ENCODE results near the gene MIDN.

MIDN gene

DNA sequence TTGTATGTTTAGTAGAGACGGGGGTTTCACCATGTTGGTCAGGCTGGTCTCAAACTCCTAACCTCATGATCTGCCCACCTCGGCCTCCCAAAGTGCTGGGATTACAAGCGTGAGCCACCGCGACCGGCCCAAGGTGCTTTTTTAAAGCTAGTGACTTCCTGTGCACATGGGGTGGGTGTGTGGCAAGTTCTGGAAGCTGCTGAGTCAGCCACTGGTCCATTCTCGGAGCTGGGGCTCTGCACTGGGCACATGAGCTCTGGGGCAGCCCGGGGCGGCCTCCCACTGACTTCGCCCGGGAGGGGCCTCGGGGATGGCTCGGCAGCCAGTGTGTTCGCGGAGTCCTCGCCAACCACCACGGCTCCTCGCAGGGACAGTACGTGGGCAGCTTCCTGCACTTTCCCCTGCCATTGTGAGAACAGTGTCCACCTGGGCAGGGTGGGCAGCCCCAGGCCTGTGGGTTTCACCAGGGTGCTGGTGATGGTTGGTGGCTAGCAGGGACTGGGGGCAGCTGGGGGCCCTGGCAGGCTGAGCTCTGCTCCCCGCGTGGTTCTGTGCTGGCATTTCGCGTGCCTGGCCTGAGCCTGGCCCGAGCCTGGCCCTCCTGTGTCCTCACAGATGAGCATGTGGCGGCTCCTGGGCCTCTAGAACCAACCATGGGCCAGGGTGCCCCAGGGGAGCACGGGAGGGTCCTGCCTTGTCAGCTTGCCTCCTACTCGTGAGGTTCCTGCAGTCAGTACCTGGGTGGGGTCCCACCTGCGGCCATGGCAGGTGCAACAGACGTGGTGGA lies 22.8 kb upstream of the MIDN start:
- no peaks in the 10 kb centered on the region for H3K9me3 ChIP-seq (ENCODE audit: control insufficient read depth, insufficient read depth, low read length)
- H3K4me1 ChIP-seq (ENCODE audit: insufficient read depth, low read length), result no peaks in the 10 kb centered on the region; the same call in 1 of the 2 replicates
- no peak overlapping the region for H3K9ac ChIP-seq (ENCODE audit: low read depth, low read length)
- no peaks in the 10 kb centered on the region for H3K36me3 ChIP-seq (ENCODE audit: insufficient read depth, low read length)

DNA sequence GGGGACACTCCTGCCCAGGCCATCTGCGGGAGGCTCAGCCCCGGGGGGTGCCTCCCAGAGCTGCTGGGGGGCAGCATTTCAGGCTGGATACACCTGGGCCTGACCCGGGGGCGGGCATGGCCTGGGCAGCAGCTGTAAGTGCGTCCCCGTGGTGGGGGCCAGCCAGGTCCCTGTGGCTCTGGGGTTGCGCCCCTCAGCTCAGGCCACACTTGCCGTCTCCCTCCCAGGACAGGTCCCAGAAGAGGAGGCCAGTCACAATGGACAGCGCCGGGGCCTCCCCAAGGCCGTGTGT lies 22.2 kb upstream of the MIDN start:
- Histone ChIP-seq H3K4me1 (ENCODE audit: insufficient read depth, low read length) (no peaks in the 10 kb centered on the region; the same call in 1 of the 2 replicates), H3K9me3 (ENCODE audit: control insufficient read depth, insufficient read depth, low read length) (no peaks in the 10 kb centered on the region), H3K36me3 (ENCODE audit: insufficient read depth, low read length) (no peaks in the 10 kb centered on the region), H3K9ac (ENCODE audit: low read depth, low read length) (no peak overlapping the region)

DNA sequence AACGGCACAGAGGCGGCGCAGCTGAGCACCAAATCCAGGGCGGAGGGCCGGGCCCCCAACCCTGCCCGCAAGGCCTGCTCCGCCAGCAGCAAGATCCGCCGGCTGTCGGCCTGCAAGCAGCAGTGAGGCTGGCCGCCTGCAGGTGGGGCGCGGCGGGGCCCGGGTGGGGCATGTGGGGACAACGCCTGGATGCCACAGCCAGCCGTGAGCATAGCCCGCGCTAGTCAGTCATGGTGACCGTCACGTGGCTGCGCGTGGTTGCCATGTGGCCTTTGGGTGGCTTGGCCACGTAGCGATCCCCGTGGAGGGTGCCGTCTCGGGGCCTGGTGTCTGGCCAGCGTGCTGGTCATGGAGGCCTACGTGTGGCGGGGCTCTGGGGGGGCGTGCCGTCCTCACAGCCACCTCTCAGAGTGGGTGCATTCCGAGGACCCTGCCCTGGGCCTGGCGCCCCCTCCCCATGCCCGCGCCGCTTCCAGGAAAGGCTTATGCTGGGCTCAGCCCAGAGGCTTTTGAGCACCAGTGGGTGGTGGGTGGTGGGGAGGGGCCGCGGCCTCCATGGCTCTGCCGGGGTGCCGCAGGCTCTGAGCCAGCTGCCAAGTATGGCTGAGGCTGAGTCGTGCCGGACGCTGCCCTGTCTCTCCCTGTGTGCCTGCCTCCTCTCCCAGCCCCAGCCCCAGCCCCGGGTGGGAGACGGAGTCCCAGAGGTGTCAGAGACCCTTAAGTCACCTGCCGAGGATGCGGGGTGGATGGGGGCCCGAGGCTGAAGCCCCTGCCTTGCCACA lies 21.7 kb upstream of the MIDN start:
- Histone ChIP-seq H3K9ac (ENCODE audit: low read depth, low read length) (no peak overlapping the region), H3K36me3 (ENCODE audit: insufficient read depth, low read length) (no peaks in the 10 kb centered on the region), H3K4me1 (ENCODE audit: insufficient read depth, low read length) (no peaks in the 10 kb centered on the region; the same call in 1 of the 2 replicates), H3K9me3 (ENCODE audit: control insufficient read depth, insufficient read depth, low read length) (no peaks in the 10 kb centered on the region)

DNA sequence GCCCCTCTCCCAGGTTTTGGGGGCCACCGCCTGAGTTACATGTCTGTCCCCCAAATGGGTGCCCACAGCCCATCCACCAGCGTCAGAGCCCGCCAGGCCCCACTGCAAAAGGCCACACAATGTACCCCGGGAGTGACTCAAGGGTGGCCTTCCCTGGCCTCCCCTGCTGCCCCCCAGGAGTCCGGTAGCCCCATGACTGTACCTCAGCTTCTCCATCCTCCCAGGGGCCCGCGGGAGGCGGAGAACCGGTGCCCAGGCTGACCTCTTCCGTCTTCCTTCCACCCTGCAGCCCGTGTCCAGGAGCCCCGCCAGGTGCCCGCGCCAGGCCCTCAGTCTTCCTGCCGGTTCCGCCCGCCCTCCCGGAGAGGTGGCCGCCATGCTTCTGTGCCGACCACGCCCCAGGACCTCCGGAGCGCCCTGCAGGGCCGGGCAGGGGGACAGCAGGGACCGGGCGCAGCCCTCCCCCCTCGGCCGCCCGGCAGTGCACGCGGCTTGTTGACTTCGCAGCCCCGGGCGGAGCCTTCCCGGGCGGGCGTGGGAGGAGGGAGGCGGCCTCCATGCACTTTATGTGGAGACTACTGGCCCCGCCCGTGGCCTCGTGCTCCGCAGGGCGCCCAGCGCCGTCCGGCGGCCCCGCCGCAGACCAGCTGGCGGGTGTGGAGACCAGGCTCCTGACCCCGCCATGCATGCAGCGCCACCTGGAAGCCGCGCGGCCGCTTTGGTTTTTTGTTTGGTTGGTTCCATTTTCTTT lies 20.9 kb upstream of the MIDN start:
- no peak overlapping the region for H3K9ac ChIP-seq (ENCODE audit: low read depth, low read length)
- no peaks in the 10 kb centered on the region for H3K9me3 ChIP-seq (ENCODE audit: control insufficient read depth, insufficient read depth, low read length)
- H3K36me3 ChIP-seq (ENCODE audit: insufficient read depth, low read length), result no peaks in the 10 kb centered on the region
- no peaks in the 10 kb centered on the region; the same call in 1 of the 2 replicates for H3K4me1 ChIP-seq (ENCODE audit: insufficient read depth, low read length)

DNA sequence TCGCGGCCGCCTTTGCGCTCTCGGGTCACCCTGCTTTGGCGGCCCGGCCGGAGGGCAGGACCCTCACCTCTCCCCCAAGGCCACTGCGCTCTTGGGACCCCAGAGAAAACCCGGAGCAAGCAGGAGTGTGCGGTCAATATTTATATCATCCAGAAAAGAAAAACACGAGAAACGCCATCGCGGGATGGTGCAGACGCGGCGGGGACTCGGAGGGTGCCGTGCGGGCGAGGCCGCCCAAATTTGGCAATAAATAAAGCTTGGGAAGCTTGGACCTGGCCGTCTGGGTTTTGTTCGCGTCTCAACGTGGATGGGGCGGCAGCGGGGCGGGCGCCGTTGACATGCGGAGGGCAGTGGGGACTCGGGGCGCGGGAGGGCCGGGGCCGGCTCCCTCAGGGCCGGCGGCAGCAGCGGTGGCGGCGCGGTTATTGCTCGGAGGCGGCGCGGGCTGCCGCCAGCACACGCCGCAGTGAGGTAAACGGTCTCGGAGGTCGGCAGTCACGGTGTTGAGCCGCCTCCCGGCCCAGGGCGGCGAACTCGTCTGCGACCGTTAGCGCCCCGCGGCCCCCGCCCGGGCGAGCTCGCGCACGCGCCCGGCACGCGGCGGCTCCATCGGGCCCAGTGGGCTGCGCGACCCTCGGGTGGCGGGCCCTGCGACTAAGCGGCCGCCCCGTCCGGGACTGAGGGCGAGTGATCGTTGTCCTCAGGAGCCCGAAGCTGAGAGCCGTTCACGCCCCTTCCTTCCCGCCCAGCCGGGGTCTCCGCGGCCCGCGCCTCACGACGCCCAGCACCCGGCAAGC lies 20.0 kb upstream of the MIDN start:
- Histone ChIP-seq H3K9me3 (ENCODE audit: control insufficient read depth, insufficient read depth, low read length) (no peaks in the 10 kb centered on the region), H3K36me3 (ENCODE audit: insufficient read depth, low read length) (no peaks in the 10 kb centered on the region)

DNA sequence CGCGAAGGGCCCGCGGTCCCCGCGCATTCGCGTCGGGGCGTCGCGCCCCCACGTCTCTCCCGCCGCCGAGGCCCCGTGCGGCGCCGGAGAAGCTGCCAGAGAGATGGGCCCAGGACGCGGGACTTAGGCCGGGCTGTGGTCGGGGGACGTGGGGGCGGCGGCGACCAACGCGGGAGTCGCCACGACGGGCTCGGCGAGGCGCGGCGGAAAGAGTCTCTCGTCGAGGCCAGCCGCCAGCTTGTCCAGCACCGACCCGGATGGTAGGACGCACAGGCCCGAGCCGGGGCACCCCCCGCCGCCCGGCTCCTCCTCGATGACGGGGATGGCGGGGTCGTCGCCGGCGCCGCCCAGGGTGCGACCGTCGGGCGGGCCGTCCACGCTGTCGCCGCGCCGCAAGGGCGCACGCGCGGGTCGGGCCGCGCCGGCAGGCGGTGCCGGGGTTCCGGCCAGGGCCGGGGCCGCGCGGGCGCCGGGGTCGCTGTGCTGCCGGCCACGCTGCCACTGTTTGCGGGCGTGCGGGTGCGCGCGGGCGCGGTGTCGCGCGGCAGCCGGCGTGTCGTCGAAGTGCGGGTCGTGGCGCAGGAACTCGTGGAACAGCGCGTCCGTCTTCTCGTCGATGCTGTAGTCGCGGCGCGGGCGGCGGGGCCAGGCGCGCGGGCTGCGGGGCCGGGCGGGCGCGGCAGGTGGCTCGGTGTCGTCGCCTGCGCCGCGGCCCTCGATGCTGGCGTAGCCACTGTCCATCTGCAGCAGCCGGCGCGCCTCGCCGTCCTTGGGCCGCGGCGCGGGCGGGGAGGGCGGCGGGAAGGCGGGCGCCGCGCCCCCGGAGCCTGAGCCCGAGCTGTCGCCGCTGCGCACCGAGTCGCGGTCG lies 19.1 kb upstream of the MIDN start:
- H3K36me3 ChIP-seq (ENCODE audit: insufficient read depth, low read length), result no peaks in the 10 kb centered on the region
- no peaks in the 10 kb centered on the region for H3K9me3 ChIP-seq (ENCODE audit: control insufficient read depth, insufficient read depth, low read length)
- H3K4me1 ChIP-seq (ENCODE audit: insufficient read depth, low read length), result no peaks in the 10 kb centered on the region; the same call in 1 of the 2 replicates
- H3K9ac ChIP-seq (ENCODE audit: low read depth, low read length), result no peak overlapping the region

More for the DNA sequence above, 20.0 kb upstream of the MIDN start:
- no peaks in the 10 kb centered on the region; the same call in 1 of the 2 replicates for H3K4me1 ChIP-seq (ENCODE audit: insufficient read depth, low read length)
- H3K9ac ChIP-seq (ENCODE audit: low read depth, low read length), result no peak overlapping the region

DNA sequence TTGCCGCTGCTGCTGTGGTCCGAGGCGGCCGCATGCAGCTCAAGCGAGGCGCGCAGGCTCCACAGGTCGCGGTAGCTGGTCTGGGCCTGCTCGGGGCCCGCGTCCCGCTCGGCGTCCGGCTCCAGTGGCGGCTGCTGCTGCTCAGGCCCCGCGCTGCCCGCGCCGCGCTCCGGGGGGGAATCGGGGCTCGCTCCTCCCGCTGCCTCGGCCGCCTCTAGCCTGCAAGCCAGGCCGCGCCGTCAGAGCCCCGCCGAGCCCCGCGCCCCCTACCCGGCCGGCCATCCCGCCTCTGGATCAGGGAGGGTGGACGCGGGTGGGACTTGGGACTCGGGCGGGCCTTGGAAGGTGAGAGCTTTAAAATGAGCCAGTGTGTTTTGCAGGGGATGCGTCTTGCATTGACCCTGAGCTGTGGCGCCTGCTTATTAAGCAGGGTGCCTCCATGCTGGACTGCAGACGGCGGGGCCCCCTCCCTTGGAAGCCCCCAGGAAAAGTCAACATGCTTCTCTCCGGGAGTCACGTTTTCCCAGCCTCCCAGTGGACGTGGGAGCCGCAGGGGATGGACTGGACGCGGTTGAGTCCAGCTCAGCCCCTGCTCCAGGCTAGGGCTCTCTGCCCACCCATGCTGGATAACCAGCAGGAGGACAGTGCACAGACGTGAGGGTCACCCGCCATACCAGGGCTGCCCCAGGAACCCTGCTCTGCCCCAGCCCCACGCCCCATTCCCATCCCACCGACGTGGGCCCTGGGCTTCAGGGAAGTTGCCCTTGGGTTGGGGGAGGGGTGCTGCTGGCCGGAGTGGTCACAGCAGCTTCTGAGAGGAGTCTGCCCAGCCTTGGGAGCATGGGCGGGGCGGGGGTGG lies 18.2 kb upstream of the MIDN start:
- H3K9ac ChIP-seq (ENCODE audit: low read depth, low read length), result no peak overlapping the region
- H3K36me3 ChIP-seq (ENCODE audit: insufficient read depth, low read length), result no peaks in the 10 kb centered on the region
- H3K4me1 ChIP-seq (ENCODE audit: insufficient read depth, low read length), result no peaks in the 10 kb centered on the region; the same call in 1 of the 2 replicates
- H3K9me3 ChIP-seq (ENCODE audit: control insufficient read depth, insufficient read depth, low read length), result no peaks in the 10 kb centered on the region

DNA sequence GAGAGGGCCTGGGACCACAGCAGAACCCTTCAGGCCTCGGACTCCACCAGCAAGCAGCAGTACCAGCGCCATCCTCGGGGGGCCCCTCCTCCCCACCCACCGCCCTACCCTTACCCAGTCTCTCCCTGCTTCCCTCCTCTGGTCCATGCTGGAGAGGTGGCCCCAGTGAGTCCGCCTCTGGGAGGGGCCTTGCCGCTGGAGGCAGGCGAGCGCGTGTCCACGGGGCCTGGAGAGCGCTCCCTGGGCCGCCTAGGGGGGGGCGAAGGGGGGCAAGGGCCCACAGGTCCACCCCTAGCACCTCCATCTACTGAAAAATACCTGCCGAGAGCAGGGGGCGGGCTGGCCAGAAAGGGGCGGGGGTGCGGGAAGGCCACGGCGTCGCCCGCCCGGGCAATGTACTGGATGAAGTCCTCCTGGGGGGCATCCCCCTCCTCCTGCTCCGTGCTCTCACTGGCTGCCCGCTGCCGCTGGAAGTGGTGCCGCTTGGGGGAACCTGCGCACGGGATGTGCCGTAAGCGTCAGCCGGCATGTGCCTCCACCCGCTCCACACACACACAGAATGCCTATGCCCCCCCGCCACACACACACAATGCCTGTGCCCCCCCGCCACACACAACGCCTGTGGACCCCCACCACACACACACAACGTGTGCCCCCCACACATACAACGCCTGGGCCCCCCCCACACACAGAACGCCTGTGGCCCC lies 17.4 kb upstream of the MIDN start:
- Histone ChIP-seq H3K4me1 (ENCODE audit: insufficient read depth, low read length) (no peaks in the 10 kb centered on the region; the same call in 1 of the 2 replicates), H3K9ac (ENCODE audit: low read depth, low read length) (no peak overlapping the region), H3K9me3 (ENCODE audit: control insufficient read depth, insufficient read depth, low read length) (no peaks in the 10 kb centered on the region), H3K36me3 (ENCODE audit: insufficient read depth, low read length) (no peaks in the 10 kb centered on the region)

DNA sequence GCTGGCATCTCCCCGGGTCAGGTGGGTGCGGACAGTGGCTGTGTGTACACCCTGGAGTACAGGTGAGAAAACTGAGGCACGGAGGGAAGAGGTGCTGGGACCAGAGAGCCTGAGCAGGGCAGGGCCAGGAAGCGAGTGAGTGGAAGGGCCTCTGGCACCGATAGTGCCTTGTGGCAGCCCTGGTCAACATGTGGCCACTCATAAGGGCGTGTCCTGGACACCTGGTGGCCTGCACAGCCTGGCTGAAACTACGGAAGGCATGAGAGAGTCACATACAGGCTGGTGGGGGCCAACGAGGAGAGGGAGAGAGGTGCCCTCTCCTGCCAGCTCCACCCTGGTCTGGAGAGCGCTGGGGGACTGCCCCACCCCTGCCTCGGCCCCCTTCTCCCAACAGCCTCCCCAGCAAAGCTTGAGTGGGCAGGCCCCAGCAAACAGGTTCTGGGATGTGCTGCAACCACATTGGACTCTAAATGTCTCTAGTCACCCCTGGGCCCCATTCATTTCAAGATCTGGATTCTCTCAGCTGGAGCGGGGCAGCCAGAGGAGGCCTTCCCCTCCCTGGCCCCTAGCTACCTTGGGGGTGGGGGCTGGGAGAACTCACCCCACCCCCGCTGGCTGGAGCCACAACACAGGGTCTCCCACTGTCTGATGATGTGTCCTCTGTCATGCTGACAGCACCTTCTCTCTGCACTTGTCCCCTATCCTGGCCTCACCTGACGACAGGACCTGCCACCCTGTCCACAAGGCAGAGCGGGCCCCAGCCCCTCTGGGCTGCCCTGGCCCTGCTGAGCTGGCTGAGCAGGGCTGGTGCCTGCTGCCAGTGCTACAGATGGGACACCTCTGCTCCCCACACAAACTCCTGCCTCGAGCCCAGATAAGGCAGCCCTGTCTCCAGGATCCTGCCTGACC lies 16.4 kb upstream of the MIDN start:
- no peak overlapping the region for H3K9ac ChIP-seq (ENCODE audit: low read depth, low read length)
- no peaks in the 10 kb centered on the region for H3K9me3 ChIP-seq (ENCODE audit: control insufficient read depth, insufficient read depth, low read length)
- H3K4me1 ChIP-seq (ENCODE audit: insufficient read depth, low read length), result no peaks in the 10 kb centered on the region; the same call in 1 of the 2 replicates
- H3K36me3 ChIP-seq (ENCODE audit: insufficient read depth, low read length), result no peaks in the 10 kb centered on the region

DNA sequence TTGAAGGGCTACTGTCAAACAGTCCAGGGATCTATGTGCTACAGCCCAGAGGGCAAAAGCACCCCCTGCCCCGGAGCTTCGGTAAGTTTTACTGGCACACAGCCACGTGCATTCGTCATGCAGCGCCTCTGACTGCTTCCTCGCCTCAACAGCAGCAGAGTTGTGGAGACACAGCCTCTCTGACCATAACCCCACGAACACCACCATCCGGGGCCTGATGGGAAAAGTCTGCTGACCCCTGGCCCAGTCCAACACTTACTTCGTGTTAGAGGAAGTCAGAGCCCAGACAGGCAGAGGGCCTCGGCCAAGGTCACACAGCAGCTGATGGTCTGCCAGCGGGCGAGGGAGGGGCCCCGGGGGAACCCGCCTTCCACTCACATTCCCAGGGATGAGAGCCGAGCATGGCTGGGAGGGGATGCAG lies 15.7 kb upstream of the MIDN start:
- no peaks in the 10 kb centered on the region for H3K9me3 ChIP-seq (ENCODE audit: control insufficient read depth, insufficient read depth, low read length)
- H3K36me3 ChIP-seq (ENCODE audit: insufficient read depth, low read length), result no peaks in the 10 kb centered on the region
- no peak overlapping the region for H3K9ac ChIP-seq (ENCODE audit: low read depth, low read length)
- no peaks in the 10 kb centered on the region; the same call in 1 of the 2 replicates for H3K4me1 ChIP-seq (ENCODE audit: insufficient read depth, low read length)

DNA sequence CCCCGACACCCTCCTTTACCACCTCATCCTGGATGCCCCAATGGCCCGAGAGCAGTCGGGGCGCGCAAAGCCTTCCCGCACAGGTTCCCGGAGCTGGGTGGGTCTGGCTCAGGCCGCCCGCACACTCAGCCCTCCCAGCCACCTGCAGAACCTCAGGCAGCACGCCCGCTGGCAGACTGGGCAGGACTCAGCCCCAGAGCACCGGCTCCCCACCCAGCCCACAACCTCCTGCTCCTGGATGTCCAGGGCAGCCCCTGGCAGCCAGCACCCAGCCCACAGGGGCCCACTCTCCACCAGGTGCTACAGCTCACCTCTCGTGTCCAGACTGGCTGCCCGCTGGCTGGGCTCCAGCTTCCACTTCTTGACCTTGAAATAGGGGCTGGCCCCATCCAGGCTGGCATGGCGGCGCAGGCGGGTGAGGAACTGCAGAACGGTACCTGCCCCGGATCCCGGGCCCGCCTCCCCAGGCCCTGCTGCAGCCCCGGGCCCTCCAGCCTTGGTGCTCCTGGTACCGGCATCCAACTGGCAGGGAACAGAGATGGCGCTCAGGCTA lies 15.2 kb upstream of the MIDN start:
- no peak overlapping the region for H3K9ac ChIP-seq (ENCODE audit: low read depth, low read length)
- no peaks in the 10 kb centered on the region for H3K9me3 ChIP-seq (ENCODE audit: control insufficient read depth, insufficient read depth, low read length)
- no peaks in the 10 kb centered on the region; the same call in 1 of the 2 replicates for H3K4me1 ChIP-seq (ENCODE audit: insufficient read depth, low read length)
- H3K36me3 ChIP-seq (ENCODE audit: insufficient read depth, low read length), result no peaks in the 10 kb centered on the region
